ENCODE results near the gene FBXL7.

GRCh38 chr5:15643731-15644130 lies 143.8 kb downstream of the FBXL7 start:
- no peak for TF ChIP-seq EZH2phosphoT487 (IDR thresholded peaks at IDR 0.05; ENCODE audit: insufficient read depth, low read depth)
- TF ChIP-seq EZH2 (IDR thresholded peaks at IDR 0.05; ENCODE audit: insufficient read depth, poor library complexity, severe bottlenecking) = no peak

Measured in GM23248 (cell line).